Activated CD8-positive, alpha-beta T cell treated with anti-CD3 and anti-CD28 coated beads for 36 hours (primary cell): ENCODE measurements around the gene PPP3CA. TPM values are rescaled to one million over a fixed set of nuclear protein-coding genes. Genes with fewer than 3 reads are reported as not detected.

ENCODE experiments used
- ATAC-seq: fragments of 200-7000 bp; cut with Tn5 transposase; one replicate; pipeline ENCODE4 v1.10.0; 2021; ENCODE audit warnings: mild to moderate bottlenecking, moderate library complexity
- CTCF ChIA-PET: fragments of 350-600 bp; sonication (Branson Sonifier 250); formaldehyde crosslinking; loops from one replicate; lab custom pipeline; 2021; ENCODE audit warnings: antibody characterized with exemption; lab: Charles Lee
- POLR2A ChIA-PET: fragments of 350-600 bp; sonication (Branson Sonifier 250); formaldehyde crosslinking; loops from one replicate; lab custom pipeline; 2021; ENCODE audit warnings: antibody characterized with exemption; lab: Charles Lee
- DNase-seq: peaks from one replicate; pipeline ENCODE4 v3.0.0-alpha.2; 2020
- H3K27ac Mint-ChIP-seq: one replicate; pipeline ENCODE4 v1.8.0; 2021; ENCODE audit warnings: mild to moderate bottlenecking, mixed read lengths
- H3K27me3 Mint-ChIP-seq: one replicate; pipeline ENCODE4 v1.8.0; 2021; ENCODE audit warnings: mixed read lengths
- H3K36me3 Mint-ChIP-seq: one replicate; pipeline ENCODE4 v1.8.0; 2021; ENCODE audit warnings: low read depth, mixed read lengths
- H3K4me1 Mint-ChIP-seq: one replicate; pipeline ENCODE4 v1.8.0; 2021; ENCODE audit warnings: low read depth, mixed read lengths
- H3K4me3 Mint-ChIP-seq: one replicate; pipeline ENCODE4 v1.8.0; 2021; ENCODE audit warnings: mild to moderate bottlenecking, moderate library complexity, mixed read lengths
- H3K9me3 Mint-ChIP-seq: one replicate; pipeline ENCODE4 v1.8.0; 2021; ENCODE audit warnings: mixed read lengths
- intact Hi-C: fragments of 100-400 bp; cut with micrococcal nuclease; formaldehyde crosslinking; loops from one replicate; pipeline ENCODE4 v1.10.0; 2022
- total RNA-seq, 2 experiments: library from RNA; stranded (reverse); gene quantifications; one replicate each; pipeline ENCODE4 v1.2.3, GENCODE V29; 2021
- TF ChIP-seq, protein P1 (sequence below): fragments of 200-600 bp; IDR thresholded peaks from one replicate; pipeline ENCODE4 v1.8.0; 2022; ENCODE audit warnings: antibody characterized with exemption, mild to moderate bottlenecking

The PPP3CA gene
- total RNA-seq, 2 experiments from 2014 or later: 11.8 to 12.7 TPM

DNA sequence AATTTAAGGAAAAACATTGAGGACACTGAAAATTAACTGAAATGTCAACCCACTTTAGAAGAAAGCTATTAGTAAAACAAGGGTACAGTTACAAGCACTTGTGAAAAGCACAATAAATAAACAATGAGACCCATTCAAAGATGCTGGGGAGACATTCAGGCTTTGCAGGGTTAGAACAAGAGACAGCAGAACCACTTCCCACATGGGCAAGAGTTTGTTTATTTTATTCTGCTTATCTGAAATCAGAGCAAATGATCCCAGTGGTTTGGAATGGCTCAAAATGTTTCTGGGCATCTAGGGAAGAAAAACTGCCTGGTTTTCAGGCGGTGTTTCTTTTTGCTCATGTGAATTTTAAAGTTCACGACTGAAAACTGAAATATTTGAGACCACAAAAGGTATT lies 42.4 kb downstream of the PPP3CA start:
- Mint-ChIP-seq H3K36me3 (no peaks in the 10 kb centered on the region), H3K9me3 (no peaks in the 10 kb centered on the region), H3K27ac (no peak overlapping the region), H3K4me3 (no peak overlapping the region), H3K4me1 (peaks cover 39% of the 10 kb centered on the region), H3K27me3 (no peaks in the 10 kb centered on the region)
- intact Hi-C loops: no loop called here
- ChIA-PET CTCF (no interaction called here), POLR2A (interaction anchor here (1.1 kb wide), 1 partner anchor 23 kb away, joined by 5 read pairs; no protein-coding TSS in a partner anchor)
- ATAC-seq (no peak), DNase-seq (no peak)
- TF ChIP-seq, protein P1, sequence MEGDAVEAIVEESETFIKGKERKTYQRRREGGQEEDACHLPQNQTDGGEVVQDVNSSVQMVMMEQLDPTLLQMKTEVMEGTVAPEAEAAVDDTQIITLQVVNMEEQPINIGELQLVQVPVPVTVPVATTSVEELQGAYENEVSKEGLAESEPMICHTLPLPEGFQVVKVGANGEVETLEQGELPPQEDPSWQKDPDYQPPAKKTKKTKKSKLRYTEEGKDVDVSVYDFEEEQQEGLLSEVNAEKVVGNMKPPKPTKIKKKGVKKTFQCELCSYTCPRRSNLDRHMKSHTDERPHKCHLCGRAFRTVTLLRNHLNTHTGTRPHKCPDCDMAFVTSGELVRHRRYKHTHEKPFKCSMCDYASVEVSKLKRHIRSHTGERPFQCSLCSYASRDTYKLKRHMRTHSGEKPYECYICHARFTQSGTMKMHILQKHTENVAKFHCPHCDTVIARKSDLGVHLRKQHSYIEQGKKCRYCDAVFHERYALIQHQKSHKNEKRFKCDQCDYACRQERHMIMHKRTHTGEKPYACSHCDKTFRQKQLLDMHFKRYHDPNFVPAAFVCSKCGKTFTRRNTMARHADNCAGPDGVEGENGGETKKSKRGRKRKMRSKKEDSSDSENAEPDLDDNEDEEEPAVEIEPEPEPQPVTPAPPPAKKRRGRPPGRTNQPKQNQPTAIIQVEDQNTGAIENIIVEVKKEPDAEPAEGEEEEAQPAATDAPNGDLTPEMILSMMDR: no peak

DNA sequence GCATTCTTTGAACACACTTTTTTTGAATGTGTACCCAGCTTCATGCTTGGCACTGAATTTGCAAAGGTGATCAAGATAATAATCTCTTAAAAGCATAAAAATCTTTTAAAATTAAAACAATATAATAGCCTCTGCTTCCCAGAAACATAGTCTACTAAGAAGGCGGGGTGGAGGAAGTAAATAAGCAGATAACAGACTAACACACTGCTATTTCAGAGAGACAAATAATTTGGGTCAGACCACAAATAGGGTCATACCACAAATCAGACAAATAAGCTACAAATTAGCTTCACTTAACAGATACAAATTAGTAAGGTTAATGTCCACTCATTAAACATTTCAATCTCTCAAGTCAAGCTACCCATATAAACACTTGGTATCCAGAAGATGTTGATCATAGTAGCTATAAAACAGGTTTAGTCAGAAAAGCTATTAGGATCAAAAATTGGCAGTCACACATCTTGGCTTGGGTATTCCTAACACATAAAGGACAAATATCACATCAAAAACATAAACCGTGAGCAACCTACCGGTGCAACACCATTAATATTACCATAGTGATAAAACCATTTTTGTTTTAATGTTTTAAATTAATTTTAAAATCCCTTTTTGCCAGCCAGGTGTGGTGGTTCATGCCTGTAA lies 47.3 kb downstream of the PPP3CA start:
- no peak overlapping the region for H3K4me3 Mint-ChIP-seq
- POLR2A ChIA-PET: interaction anchor here (1.5 kb wide), 1 partner anchor 11 kb away, joined by 4 read pairs; no protein-coding TSS in a partner anchor
- CTCF ChIA-PET: interaction anchor here (0.9 to 1.2 kb wide), 3 partner anchors 9 to 98 kb away, joined by 4 read pairs; no protein-coding TSS in a partner anchor
- no peaks in the 10 kb centered on the region for H3K9me3 Mint-ChIP-seq
- DNase-seq (no peak), ATAC-seq (no peak)
- H3K27me3 Mint-ChIP-seq: no peaks in the 10 kb centered on the region
- peaks cover 7% of the 10 kb centered on the region for H3K4me1 Mint-ChIP-seq
- no peaks in the 10 kb centered on the region for H3K36me3 Mint-ChIP-seq
- intact Hi-C loops: no loop called here
- no peak overlapping the region for H3K27ac Mint-ChIP-seq
- TF ChIP-seq, protein P1: no peak

DNA sequence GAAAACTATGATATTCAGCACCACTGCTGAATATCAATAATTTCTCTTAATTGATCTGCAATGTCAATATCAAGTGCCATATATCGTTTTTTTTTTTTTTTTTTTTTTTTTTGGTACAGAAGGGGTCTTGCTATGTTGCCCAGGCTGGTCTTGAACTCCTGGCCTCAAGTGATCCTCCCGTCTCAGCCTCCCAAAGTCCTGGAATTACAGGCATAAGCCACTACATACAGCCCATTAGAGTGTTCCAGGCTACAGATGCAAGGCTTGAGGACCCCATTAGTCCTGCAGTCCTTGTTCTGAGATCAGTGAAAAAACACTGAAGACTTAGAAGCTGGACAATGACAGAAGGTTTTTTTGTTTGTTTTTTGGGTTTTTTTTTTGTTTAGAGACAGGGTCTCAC lies 48.3 kb downstream of the PPP3CA start:
- H3K27ac Mint-ChIP-seq: no peak overlapping the region
- intact Hi-C loops: no loop called here
- no peaks in the 10 kb centered on the region for H3K27me3 Mint-ChIP-seq
- TF ChIP-seq, protein P1: no peak
- H3K36me3 Mint-ChIP-seq: no peaks in the 10 kb centered on the region
- no peaks in the 10 kb centered on the region for H3K9me3 Mint-ChIP-seq
- peaks cover 5% of the 10 kb centered on the region for H3K4me1 Mint-ChIP-seq
- ATAC-seq: no peak
- CTCF ChIA-PET: interaction anchor here (0.9 kb wide), 1 partner anchor 97 kb away, joined by 4 read pairs; no protein-coding TSS in a partner anchor
- POLR2A ChIA-PET: interaction anchor here (1.5 kb wide), 1 partner anchor 10 kb away, joined by 4 read pairs; no protein-coding TSS in a partner anchor
- DNase-seq: no peak
- no peak overlapping the region for H3K4me3 Mint-ChIP-seq

DNA sequence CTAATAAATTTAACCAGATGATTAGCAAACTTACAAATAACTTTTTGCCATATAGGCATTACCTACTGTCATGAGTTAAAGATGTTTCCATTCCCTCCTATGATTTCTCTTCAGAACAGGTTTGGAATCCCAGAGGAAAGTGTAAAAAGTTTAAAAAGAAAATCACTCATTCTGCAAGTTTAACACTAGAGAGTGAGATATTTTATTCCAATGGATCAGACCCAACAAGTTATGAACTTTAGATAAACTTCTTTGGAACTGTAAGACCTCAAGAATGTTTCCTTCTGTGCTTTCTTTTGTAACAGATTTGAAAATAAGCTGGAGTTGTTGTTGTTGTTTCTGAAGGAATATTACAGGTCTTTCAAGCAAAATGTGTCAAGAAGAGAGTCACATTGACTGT lies 51.6 kb downstream of the PPP3CA start:
- DNase-seq: no peak
- no peak overlapping the region for H3K4me3 Mint-ChIP-seq
- H3K27ac Mint-ChIP-seq: no peak overlapping the region
- H3K9me3 Mint-ChIP-seq: no peaks in the 10 kb centered on the region
- peaks cover 5% of the 10 kb centered on the region for H3K4me1 Mint-ChIP-seq
- ATAC-seq: no peak
- H3K27me3 Mint-ChIP-seq: no peaks in the 10 kb centered on the region
- ChIA-PET POLR2A (no interaction called here), CTCF (interaction anchor here (1.1 kb wide), 1 partner anchor 11 kb away, joined by 3 read pairs; no protein-coding TSS in a partner anchor)
- TF ChIP-seq, protein P1: no peak
- intact Hi-C loops: no loop called here
- no peaks in the 10 kb centered on the region for H3K36me3 Mint-ChIP-seq

DNA sequence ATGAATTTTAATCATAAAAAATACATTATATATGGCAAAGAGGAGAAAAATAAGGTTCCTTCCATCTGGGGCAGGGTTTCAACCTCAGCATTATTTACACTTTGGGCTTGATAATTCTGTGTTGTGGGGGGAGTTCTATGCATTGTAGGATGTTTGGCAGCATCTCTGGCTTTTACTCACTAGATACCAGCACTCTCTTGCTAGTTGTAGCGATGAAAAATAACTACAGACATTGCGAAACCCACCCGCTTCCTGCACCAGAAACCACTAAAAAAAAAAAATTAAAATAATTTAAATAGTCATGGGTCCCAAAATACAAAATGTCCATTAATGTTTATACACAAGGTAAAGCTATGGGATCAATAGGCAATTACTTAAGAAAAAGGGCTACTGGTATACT lies 52.7 kb downstream of the PPP3CA start:
- Mint-ChIP-seq H3K4me3 (no peak overlapping the region), H3K4me1 (peaks cover 7% of the 10 kb centered on the region), H3K9me3 (no peaks in the 10 kb centered on the region), H3K27ac (no peak overlapping the region), H3K27me3 (no peaks in the 10 kb centered on the region), H3K36me3 (no peaks in the 10 kb centered on the region)
- no peak for ATAC-seq
- POLR2A ChIA-PET: no interaction called here
- no peak for DNase-seq
- CTCF ChIA-PET: no interaction called here
- intact Hi-C loops: no loop called here
- TF ChIP-seq, protein P1: no peak
